HepG2 (cell line): Measurements from ENCODE around the gene TMEM38B. TPM values are rescaled to one million over a fixed set of nuclear protein-coding genes. Genes with fewer than 3 reads are reported as not detected.

Experiments used
- AKAP8 ChIP-seq: sonication (generic); formaldehyde crosslinking; IDR thresholded peaks from 2 replicates; pipeline ENCODE4 v1.5.1; 2020; ENCODE audit warnings: mild to moderate bottlenecking, missing genetic modification reagents
- CBX1 ChIP-seq: IDR thresholded peaks from one replicate; pipeline ENCODE4 v1.6.1; 2016; ENCODE audit warnings: antibody characterized with exemption, low read depth
- CHCHD3 ChIP-seq: sonication (generic); formaldehyde crosslinking; IDR thresholded peaks from 2 replicates; pipeline ENCODE4 v1.8.0; 2022; ENCODE audit warnings: mild to moderate bottlenecking, missing genetic modification reagents, moderate library complexity
- GPN1 ChIP-seq: sonication (generic); formaldehyde crosslinking; IDR thresholded peaks from 2 replicates; pipeline ENCODE4 v1.5.1; 2020; ENCODE audit warnings: missing genetic modification reagents, borderline replicate concordance
- HDAC2 ChIP-seq: sonication (generic); formaldehyde crosslinking; IDR thresholded peaks from 2 replicates; pipeline ENCODE4 v1.4.0; 2020; ENCODE audit warnings: missing genetic modification reagents
- HNF1A ChIP-seq, 2 experiments: sonication (generic) in 1 of 2; formaldehyde crosslinking in 1 of 2; IDR thresholded peaks; 2 replicates each; pipeline versions ENCODE4 v1.4.0 to v1.6.1; 2016 to 2020; ENCODE audit warnings: borderline replicate concordance in 1 of 2, low read depth in 1 of 2, mild to moderate bottlenecking in 1 of 2, missing genetic modification reagents in 1 of 2
- HNRNPLL ChIP-seq: fragments of 200-400 bp; formaldehyde crosslinking; IDR thresholded peaks from 2 replicates; pipeline ENCODE4 v1.6.1; 2017; ENCODE audit warnings: mild to moderate bottlenecking, low read depth, low read length; ENCODE audit not compliant: poor library complexity, severe bottlenecking
- IKZF1 ChIP-seq: fragments of 450-650 bp; IDR thresholded peaks from 2 replicates; pipeline ENCODE4 v1.7.1; 2016
- MYC ChIP-seq: sonication (generic); formaldehyde crosslinking; IDR thresholded peaks from 2 replicates; pipeline ENCODE4 v1.9.0; 2021; ENCODE audit warnings: missing genetic modification reagents, borderline replicate concordance
- NR1H2 ChIP-seq: sonication (generic); formaldehyde crosslinking; IDR thresholded peaks from 2 replicates; pipeline ENCODE4 v1.8.1; 2022; ENCODE audit warnings: low read depth, missing genetic modification reagents, borderline replicate concordance
- REPIN1 ChIP-seq: sonication (generic); formaldehyde crosslinking; IDR thresholded peaks from 2 replicates; pipeline ENCODE4 v1.8.0; 2022; ENCODE audit warnings: missing genetic modification reagents, low read depth, mild to moderate bottlenecking, borderline replicate concordance
- REXO4 ChIP-seq: sonication (generic); formaldehyde crosslinking; IDR thresholded peaks from 2 replicates; pipeline ENCODE4 v1.8.0; 2022; ENCODE audit warnings: missing genetic modification reagents, mild to moderate bottlenecking, borderline replicate concordance
- SP4 ChIP-seq: sonication (generic); formaldehyde crosslinking; IDR thresholded peaks from 2 replicates; pipeline ENCODE4 v1.8.1; 2023; ENCODE audit warnings: mild to moderate bottlenecking, missing genetic modification reagents
- SPEN ChIP-seq: sonication (generic); formaldehyde crosslinking; IDR thresholded peaks from 2 replicates; pipeline ENCODE4 v1.5.1; 2020; ENCODE audit warnings: low read depth, mild to moderate bottlenecking, missing genetic modification reagents
- YEATS2 ChIP-seq: sonication (generic); formaldehyde crosslinking; IDR thresholded peaks from 2 replicates; pipeline ENCODE4 v1.4.0; 2020; ENCODE audit warnings: missing genetic modification reagents, borderline replicate concordance
- YEATS4 ChIP-seq: sonication (generic); formaldehyde crosslinking; IDR thresholded peaks from 2 replicates; pipeline ENCODE4 v1.4.0; 2020; ENCODE audit warnings: missing genetic modification reagents, borderline replicate concordance
- ZBTB38 ChIP-seq: sonication (generic); formaldehyde crosslinking; IDR thresholded peaks from 2 replicates; pipeline ENCODE4 v1.5.1; 2020; ENCODE audit warnings: mild to moderate bottlenecking, missing genetic modification reagents
- ZFP37 ChIP-seq: sonication (generic); formaldehyde crosslinking; IDR thresholded peaks from 2 replicates; pipeline ENCODE4 v1.4.0; 2020; ENCODE audit warnings: missing genetic modification reagents, borderline replicate concordance
- ZNF44 ChIP-seq: sonication (generic); formaldehyde crosslinking; IDR thresholded peaks from 2 replicates; pipeline ENCODE4 v1.5.1; 2020; ENCODE audit warnings: mild to moderate bottlenecking, missing genetic modification reagents
- ZNF441 ChIP-seq: sonication (generic); formaldehyde crosslinking; IDR thresholded peaks from 2 replicates; pipeline ENCODE4 v1.7.0; 2021; ENCODE audit warnings: missing genetic modification reagents, borderline replicate concordance
- polyA plus RNA-seq, 8 experiments: library from polyadenylated mRNA; depleted of rRNA in 3 of 8; stranded (reverse) in 7 of 8; unstranded in 1 of 8; fragments of >200 nt; fragmentation: Illumina TruSeq in 4 of 8; extraction: Trizol in 4 of 8; gene quantifications; 2 replicates each; pipeline versions ENCODE4 v1.2.1 to v1.2.3, GENCODE V29; 2011 to 2016; ENCODE audit warnings: low read depth in 4 of 8, missing spikeins in 1 of 8, mixed read lengths in 1 of 8; ENCODE audit not compliant: insufficient read depth in 1 of 8
- total RNA-seq, 5 experiments: library from RNA; depleted of rRNA; stranded (reverse); fragments of >200 nt; fragmentation: Illumina TruSeq; extraction: Trizol; gene quantifications; 2 replicates each; pipeline ENCODE4 v1.2.3, GENCODE V29; 2016; ENCODE audit warnings: low read depth in 1 of 5
- TF ChIP-seq, protein P1 (sequence below): sonication (generic); formaldehyde crosslinking; IDR thresholded peaks from 2 replicates; pipeline ENCODE4 v1.4.0; 2020; ENCODE audit warnings: missing genetic modification reagents

Gene TMEM38B
- total and polyA plus RNA-seq, 2 of the 13 experiments (the other 11 are each of a cell fraction or from before 2014, with no cell fraction given): 13.4 to 32.4 TPM

DNA sequence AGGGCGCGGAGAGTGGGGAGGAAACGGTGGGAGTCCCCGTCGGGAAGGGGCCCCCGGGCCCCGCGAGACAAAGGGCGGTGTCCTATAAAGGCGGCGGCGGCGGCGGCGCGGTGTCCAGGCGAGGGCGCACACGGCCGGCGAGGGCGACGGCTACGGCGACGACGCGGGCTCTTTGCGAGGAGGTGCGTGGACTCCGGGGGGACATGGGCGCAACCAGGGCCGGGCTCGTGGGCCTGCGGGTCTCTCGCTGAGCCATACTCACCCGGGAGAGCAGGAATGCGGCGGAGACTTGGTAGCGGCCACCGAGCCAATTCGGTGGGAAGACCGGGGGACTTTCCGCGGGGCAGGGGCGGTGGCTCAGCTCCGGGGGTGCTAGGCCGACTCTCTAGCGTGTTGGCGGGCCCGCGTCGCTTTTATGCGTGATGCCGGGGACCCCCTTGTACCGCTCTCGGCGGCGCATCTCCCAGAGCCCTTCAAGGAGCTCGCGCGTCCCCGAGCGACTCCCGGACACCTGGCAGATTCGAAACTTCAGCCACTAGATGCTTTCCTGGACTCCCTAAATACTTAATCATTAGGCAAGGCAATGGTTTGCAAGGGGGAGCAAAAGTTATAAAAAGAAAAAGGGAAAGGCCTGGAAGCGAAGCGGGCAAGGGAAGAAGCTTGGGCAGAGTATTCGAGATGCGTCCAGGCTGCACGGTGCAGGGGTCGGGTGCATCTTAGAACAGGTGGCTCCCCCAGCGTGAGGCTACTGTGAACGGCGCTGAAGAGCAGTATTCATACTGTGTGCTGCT is 38.0 kb upstream of the TMEM38B start (continued):
- TF ChIP-seq HNF1A (IDR thresholded peaks at IDR 0.05; ENCODE audit: low read depth) (no peak), HNF1A (CRISPR knock-in tag; IDR thresholded peaks at IDR 0.05; ENCODE audit: borderline replicate concordance) (0 out of 2 replicates have a peak, but pooled peaks have one; percentile 31), AKAP8 (CRISPR knock-in tag) (no peak), MYC (CRISPR knock-in tag) (peak; percentile 35; the same call in 1 of the 2 replicates), IKZF1 (no peak), HDAC2 (no peak), YEATS2 (CRISPR knock-in tag) (peak; percentile 26; the same call in 1 of the 2 replicates), SPEN (peak; percentile 47; the same call in 1 of the 2 replicates), NR1H2 (0 out of 2 replicates have a peak, but pooled peaks have one; percentile 49), ZFP37 (CRISPR knock-in tag) (peak; percentile 47; the same call in 1 of the 2 replicates), ZNF441 (CRISPR knock-in tag) (0 out of 2 replicates have a peak, but pooled peaks have one; percentile 39), CBX1 (no peak), ZBTB38 (CRISPR knock-in tag) (peak; percentile 60; the same call in 1 of the 2 replicates), YEATS4 (CRISPR knock-in tag) (peak; percentile 34; the same call in 1 of the 2 replicates), SP4 (CRISPR knock-in tag) (0 out of 2 replicates have a peak, but pooled peaks have one; percentile 52), REPIN1 (CRISPR knock-in tag) (0 out of 2 replicates have a peak, but pooled peaks have one; percentile 29), HNRNPLL (peak; percentile 90), CHCHD3 (peak; percentile 86; the same call in 1 of the 2 replicates), ZNF44 (CRISPR knock-in tag) (0 out of 2 replicates have a peak, but pooled peaks have one; percentile 49), REXO4 (CRISPR knock-in tag) (no peak), GPN1 (no peak)
- TF ChIP-seq, protein P1, sequence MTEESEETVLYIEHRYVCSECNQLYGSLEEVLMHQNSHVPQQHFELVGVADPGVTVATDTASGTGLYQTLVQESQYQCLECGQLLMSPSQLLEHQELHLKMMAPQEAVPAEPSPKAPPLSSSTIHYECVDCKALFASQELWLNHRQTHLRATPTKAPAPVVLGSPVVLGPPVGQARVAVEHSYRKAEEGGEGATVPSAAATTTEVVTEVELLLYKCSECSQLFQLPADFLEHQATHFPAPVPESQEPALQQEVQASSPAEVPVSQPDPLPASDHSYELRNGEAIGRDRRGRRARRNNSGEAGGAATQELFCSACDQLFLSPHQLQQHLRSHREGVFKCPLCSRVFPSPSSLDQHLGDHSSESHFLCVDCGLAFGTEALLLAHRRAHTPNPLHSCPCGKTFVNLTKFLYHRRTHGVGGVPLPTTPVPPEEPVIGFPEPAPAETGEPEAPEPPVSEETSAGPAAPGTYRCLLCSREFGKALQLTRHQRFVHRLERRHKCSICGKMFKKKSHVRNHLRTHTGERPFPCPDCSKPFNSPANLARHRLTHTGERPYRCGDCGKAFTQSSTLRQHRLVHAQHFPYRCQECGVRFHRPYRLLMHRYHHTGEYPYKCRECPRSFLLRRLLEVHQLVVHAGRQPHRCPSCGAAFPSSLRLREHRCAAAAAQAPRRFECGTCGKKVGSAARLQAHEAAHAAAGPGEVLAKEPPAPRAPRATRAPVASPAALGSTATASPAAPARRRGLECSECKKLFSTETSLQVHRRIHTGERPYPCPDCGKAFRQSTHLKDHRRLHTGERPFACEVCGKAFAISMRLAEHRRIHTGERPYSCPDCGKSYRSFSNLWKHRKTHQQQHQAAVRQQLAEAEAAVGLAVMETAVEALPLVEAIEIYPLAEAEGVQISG (CRISPR knock-in tag): peak; percentile 53
